Stimulated activated CD8-positive, alpha-beta memory T cell treated with anti-CD3 and anti-CD28 coated beads, Interleukin-12 subunit alpha, Interleukin-12 subunit beta, amount 100 ng/mL, for 24 hours (primary cell): ENCODE results near the gene TIMM22.

Experiments
- DNase-seq: peaks from one replicate; pipeline ENCODE4 v3.0.0-alpha.2; 2020; ENCODE audit errors: extremely low read depth

TIMM22 gene

GRCh38 chr17:1022278-1023024 lies 25.5 kb downstream of the TIMM22 start:
- no peak for DNase-seq

- DNase-seq, result no peak
Measured at GRCh38 chr17:1024076-1024475, 27.1 kb downstream of the TIMM22 start.

GRCh38 chr17:1025733-1026598 lies 29.0 kb downstream of the TIMM22 start:
- DNase-seq, result no peak

- no peak for DNase-seq
Measured at GRCh38 chr17:1026599-1026975, 29.7 kb downstream of the TIMM22 start.

- DNase-seq, result no peak
Measured at GRCh38 chr17:1027044-1027443, 30.1 kb downstream of the TIMM22 start.

- DNase-seq, result no peak
Measured at GRCh38 chr17:1029196-1029921, 32.4 kb downstream of the TIMM22 start.

- no peak for DNase-seq
Measured at GRCh38 chr17:1029922-1030644, 33.2 kb downstream of the TIMM22 start.

- DNase-seq, result no peak
Measured at GRCh38 chr17:1030684-1031532, 34.0 kb downstream of the TIMM22 start.

GRCh38 chr17:1031711-1032110 lies 34.8 kb downstream of the TIMM22 start:
- no peak for DNase-seq

GRCh38 chr17:1032391-1032790 lies 35.5 kb downstream of the TIMM22 start:
- DNase-seq, result no peak

- no peak for DNase-seq
Measured at GRCh38 chr17:1033503-1033902, 36.6 kb downstream of the TIMM22 start.

GRCh38 chr17:1034652-1035210 lies 37.8 kb downstream of the TIMM22 start:
- no peak for DNase-seq

GRCh38 chr17:1035546-1036170 lies 38.7 kb downstream of the TIMM22 start:
- no peak for DNase-seq

- DNase-seq, result no peak
Measured at GRCh38 chr17:1036171-1036844, 39.4 kb downstream of the TIMM22 start.

- DNase-seq, result no peak
Measured at GRCh38 chr17:1036845-1037237, 39.9 kb downstream of the TIMM22 start.

GRCh38 chr17:1037238-1037879 lies 40.4 kb downstream of the TIMM22 start:
- DNase-seq, result no peak

- DNase-seq, result no peak
Measured at GRCh38 chr17:1038459-1039122, 41.7 kb downstream of the TIMM22 start.

GRCh38 chr17:1039123-1039507 lies 42.2 kb downstream of the TIMM22 start:
- no peak for DNase-seq
